Measurements from ENCODE around the gene PMM1.
A peak's percentile ranks its signal among the peaks of the same experiment; 100 is the strongest.
"Not testable (repeated sequence)": the region's sequence is repeated elsewhere in the genome, so short reads cannot be mapped to it uniquely, and the experiment has no call there.

Gene PMM1
- 10.6 to 18.3 reads per million in 2 donors for total RNA-seq

DNA sequence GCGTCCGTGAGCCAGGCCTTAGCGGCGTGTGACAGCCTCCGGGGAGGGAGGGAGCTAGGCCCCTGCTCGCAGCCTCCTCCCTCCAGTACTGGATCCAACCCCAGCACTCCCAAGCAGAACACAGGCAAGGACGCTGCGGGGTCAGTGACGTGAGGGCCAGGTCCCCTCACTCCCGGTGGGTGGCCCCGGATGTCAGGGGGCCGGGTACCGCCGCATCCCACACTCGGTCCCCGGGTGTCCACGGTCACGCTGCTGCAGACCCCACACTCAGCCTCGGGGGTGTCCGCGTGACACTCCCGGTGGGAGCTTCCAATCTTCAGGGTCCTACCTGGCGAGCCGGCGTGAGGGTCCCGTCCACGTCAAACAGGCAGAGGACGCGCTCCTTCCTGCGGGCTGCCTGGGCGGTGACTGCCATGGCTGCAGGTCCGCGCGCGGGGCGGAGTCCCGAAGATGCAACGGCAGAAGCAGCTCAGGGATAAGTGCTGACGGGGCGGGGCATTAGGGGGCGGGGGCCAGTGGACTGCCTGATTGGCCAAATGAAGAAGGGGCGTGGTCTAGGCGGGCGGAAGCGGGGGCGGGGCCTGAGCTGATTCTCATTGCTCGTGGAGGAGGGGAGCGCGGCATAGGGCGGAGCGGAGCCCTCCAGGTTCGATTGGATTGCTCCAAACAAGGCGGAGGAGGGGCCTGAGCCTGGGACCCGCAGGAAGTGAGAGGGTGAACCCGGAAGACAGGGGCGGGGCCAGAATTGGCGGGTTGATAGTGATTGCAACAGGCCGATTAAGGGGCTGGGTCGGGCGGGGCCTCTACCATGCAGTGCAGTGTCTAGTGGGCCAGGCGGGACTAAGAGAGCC lies at the start of gene PMM1:
TSS of gene PMM1 (minus strand) at position 450 of the 851 bp plus-strand sequence. CDS start at position 415, 35 bp downstream.
- DNase-seq, result peak; percentile 100

DNA sequence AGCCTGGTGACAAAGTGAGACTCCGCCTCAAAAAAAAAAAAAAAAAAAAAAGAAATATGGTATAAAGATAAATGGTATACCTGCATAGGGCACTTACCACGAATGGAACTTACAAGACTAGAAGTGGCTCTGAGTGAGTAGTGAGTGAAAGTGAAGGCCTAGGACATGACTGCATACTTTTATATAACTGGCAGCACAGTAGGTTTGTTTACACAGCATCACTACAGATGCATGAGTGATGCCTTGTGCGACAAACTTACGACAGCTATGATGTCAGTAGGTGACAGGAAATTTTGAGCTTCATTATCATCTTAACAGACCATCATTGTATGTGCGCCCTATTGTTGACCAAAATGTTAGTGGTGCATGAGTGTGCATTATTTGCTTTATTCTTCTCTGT lies 49.1 kb upstream of the PMM1 start:
- no peak for DNase-seq

DNA sequence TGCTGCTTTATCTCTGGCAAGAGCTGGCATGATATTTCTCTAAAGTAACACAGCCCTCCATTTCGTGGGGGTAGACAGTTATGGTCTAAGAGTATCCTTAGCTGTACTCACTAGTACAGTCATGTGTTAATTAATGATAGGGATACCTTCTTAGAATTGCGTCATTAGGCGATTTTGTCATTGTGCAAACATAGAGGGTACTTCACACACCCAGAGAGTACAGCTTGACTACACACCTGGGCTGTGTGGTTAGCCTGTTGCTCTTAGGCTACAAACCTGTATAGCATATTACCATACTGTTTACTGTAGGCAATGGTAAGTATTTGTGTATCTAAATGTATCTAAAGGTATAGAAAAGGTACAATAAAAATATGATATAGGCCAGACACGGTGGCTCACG lies 48.5 kb upstream of the PMM1 start:
- DNase-seq, result no peak

DNA sequence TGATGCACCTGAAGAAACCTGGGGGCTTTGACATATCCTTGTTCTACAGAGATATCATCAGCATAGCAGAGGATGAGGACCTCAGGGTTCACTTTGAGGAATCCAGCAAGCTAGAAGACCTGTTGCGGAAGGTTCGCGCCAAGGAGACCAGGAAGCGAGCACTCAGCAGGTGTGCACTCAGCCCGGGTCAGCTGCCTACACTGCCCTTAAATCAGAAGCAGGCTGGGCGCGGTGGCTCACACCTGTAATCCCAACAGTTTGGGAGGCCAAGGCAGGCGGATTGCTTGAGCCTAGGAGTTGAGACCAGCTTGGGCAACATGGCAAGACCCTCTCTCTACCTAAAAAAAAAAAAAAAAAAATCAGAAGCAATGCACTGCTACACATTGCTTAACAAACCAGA lies 48.0 kb upstream of the PMM1 start:
- not testable (repeated sequence) for DNase-seq

DNA sequence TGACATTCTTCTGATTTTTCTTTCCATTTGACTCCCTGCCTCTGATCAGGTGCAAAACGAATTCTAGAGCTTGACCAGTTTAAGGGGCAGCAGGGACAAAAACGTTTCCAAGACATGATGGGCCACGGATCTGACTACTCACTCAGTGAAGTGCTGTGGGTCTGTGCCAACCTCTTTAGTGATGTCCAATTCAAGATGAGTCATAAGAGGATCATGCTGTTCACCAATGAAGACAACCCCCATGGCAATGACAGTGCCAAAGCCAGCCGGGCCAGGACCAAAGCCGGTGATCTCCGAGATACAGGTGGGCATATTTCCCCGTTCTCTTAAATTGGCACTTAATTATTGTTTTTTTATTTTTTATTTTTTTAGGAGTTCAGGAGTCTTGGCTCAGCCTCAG lies 46.8 kb upstream of the PMM1 start:
- no peak for DNase-seq

DNA sequence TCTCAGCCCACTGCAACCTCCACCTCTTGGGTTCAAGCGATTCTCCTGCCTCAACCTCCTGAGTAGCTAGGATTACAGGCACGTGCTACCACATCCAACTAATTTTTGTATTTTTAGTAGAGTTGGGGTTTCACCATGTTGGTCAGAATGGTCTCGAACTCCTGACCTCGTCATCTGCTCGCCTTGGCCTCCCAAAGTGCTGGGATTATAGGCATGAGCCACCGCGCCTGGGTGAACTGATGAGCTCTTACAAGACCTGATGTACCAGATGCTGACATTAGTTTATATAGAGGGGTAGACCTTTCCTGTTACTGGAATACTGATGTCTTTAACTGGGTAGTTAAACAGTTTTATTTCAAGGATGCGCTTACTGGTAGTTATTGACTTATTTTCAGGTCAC lies 45.0 kb upstream of the PMM1 start:
- not testable (repeated sequence) for DNase-seq

DNA sequence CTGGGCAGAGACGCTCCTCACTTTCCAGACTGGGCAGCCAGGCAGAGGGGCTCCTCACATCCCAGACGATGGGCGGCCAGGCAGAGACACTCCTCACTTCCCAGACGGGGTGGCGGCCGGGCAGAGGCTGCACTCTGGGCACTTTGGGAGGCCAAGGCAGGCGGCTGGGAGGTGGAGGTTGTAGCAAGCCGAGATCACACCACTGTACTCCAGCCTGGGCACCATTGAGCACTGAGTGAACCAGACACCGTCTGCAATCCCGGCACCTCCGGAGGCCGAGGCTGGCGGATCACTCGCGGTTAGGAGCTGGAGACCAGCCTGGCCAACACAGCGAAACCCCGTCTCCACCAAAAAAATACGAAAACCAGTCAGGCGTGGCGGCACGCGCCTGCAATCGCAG lies 42.0 kb upstream of the PMM1 start:
- not testable (repeated sequence) for DNase-seq

DNA sequence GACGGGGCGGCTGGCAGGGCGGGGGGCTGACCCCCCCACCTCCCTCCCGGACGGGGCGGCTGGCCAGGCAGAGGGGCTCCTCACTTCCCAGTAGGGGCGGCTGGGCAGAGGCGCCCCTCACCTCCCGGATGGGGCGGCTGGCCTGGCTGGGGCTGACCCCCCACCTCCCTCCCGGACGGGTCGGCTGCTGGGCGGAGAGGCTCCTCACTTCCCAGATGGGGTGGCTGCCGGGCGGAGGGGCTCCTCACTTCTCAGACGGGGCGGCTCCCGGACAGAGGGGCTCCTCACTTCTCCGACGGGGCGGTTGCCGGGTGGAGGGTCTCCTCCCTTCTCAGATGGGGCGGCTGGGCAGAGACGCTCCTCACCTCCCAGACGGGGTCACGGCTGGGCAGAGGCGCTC lies 41.5 kb upstream of the PMM1 start:
- DNase-seq, result not testable (repeated sequence)

DNA sequence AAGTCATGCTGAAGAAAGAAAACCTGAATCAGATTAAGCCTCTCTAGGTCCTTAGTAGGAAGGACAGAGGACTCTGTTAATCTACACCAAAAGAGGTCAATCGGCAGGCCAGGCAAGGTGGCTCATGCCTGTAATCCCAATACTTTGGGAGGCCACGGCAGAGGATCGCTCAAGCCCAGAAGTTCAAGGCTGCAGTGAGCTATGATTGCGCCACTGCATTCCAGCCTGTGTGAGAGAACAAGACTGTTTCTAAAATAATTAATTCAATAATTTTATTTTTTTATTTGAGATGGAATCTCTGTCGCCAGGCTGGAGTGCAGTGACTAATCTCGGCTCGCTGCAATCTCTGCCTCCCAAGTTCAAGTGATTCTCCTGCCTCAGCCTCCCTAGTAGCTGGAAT lies 35.9 kb upstream of the PMM1 start:
- DNase-seq, result no peak

DNA sequence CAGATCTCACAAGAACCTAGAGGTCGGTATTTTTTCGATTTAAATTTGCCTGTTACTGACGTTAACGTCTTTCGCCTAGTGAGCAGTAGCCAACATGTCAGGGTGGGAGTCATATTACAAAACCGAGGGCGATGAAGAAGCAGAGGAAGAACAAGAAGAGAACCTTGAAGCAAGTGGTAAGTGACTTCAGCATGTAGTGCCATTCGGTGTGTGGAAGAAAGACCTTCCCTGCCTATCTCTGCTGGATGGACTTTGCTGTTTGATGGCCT lies 32.2 kb upstream of the PMM1 start:
- DNase-seq, result no peak

DNA sequence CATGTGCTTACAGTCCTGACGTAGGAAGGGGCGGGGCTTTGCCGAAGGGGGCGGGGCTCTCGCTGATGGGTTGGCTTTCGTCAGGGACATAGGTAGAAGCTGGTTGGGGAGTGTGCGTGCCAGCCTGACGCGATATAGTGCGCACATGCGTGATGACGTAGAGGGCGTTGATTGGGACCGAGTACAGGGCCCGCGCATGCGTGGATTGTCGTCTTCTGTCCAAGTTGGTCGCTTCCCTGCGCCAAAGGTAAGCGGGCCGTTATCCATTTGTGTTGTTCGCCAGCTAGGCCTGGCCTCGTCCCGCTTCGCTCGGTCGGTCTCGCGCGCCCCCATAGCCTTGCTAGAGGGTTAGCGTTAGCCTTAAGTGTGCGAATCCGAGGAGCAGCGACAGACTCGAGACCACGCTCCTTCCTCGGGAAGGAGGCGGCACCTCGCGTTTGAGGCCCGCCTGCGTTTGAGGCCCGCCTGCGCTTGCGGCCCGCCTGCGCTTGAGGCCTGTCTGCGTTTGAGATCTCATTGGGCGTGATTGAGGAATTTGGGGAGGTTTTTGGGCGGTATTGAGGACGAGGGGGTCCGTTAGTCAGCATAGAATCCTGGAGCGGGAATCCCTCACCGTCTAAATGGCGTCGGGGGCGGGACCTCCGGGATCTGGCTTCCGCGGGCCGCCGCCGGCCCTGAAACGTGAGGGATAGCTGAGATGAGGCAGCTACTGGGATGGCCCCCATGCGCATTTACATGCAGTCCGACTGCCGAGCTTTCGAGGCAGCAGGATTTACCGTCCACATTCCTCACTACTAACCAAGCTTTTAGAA lies 31.7 kb upstream of the PMM1 start, which contains the start of gene XRCC6:
TSS of gene XRCC6 (plus strand) at position 197 of the 812 bp plus-strand sequence. CDS start 710 bp downstream, outside the sequence.
- DNase-seq, result peak; percentile 99 to 100 (median 99)

DNA sequence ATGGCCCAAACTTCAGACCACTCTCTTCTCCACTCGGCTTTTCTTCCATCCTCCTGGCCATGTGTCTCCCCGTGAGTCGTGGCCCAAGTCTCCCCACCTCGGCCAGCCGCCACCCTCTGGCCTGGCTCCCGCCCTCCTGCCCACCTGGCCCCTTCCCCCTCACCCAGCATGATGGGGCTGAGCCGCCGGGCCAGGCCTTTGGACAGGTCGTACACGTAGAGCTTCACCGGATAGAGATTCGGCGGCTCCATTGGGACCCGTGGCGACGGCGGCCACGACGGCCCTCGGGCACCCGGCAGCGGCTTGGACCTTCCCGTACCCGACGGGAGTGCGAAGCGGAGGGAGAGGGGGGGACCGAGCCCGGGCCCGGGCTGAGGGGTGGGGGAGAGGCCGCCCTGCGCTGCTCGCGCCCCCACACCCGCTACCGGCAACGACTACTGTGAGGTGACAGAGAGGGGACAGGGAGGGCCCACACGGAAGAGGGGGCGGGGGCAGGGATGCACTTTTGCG lies 31.0 kb upstream of the PMM1 start, which contains the start of gene DESI1:
TSS of gene DESI1 (minus strand) at position 455 of the 510 bp plus-strand sequence. CDS start at position 251, 204 bp downstream.
- no peak for DNase-seq

DNA sequence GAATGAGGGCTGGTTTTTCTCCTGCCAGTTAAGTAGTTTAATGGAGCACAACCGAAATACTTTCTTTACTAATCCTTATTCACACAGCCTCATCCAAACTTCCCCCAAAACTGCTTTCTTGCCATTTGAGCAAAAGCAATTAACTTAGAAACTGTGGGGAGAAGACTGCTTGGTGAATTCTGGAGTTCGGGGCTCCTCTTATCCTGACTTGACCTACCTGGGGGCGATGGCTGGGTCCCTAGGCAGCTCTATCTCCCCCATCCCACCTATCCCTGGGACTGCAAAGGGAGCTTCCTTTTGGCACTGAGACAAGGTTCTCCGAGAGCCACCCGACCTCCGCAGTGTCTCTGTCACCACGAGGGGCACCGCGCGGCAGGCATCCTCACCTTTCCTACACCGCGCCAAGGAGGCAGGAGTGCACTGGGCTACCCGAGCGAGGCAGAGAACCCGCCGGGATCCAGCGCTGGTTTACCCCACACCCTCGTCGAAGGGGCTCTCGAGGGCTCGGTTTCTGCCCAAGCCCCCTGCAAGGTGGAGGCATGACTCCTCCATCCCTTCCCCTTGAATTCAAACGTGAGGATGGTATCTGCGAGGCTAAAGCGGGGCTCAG lies 30.4 kb upstream of the PMM1 start:
- DNase-seq, result peak; percentile 13 to 54 (median 29)

DNA sequence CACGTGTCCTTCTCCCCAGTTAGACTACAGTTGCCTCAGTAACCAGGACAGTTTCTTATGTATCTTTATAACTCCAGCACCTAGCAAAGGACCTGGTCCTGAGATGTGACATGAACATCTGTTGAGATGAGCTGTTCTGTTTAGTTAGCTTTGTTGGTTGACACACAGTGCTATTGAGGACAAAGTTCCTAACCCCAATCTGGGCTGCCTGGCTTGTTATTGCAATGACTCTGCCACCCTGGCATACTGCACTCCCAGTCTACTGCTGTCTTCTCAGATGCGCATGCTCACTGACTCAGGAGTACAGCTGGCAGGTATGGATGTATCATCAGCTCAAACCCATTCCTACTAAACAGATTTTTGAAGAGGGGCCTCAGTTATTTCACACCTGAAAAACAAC lies 23.8 kb upstream of the PMM1 start:
- DNase-seq, result no peak

DNA sequence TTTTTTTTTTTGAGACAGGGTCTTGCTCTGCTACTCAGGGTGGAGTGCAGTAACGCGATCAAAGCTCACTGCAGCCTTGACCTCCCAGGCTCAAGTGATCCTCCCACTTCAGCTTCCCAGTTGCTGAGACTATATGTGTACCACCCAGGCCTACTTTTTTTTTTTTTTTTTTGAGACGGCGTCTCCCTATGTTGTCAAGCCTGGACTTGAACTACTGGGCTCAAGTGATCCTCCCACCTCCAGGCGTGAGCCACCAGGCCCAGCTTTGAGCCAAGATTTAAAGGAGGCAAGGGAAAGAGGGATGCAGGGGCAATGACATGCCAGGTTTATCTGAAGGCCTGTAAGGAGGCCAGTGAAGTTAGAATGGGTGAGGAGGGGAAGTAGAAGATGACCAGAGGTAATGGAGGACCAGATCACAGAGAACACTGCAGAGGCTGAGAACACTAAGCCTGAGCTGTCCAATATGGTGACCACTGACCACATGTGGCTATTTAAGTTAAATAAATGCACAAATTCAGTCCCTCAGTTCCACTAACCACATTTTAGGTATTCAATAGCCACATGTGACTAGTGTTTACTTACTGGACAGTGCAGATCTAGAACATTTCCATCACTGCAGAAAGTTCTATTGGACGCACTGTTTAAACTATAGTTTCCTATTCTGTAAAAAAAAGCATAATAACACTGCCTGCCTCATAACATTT lies 23.1 kb upstream of the PMM1 start:
- no peak for DNase-seq

DNA sequence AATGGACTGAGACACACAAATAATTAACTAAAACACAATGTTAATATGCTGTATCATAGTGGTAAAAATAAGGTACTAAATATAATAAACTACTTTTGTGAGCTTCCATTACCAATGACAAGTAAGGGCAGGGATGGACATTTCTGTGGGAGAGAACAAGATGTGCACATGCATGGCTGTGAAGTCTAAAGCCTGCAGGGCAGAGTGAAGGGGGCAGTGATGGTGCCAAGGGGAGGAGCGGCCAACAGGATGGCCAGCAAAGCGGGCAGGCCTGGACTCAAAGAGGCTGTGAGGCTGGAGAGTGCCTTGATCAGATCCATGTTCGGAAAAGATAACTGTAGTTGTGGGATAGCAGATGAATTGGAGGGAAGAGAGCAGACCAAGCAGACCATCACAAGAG lies 18.7 kb upstream of the PMM1 start:
- DNase-seq, result no peak

DNA sequence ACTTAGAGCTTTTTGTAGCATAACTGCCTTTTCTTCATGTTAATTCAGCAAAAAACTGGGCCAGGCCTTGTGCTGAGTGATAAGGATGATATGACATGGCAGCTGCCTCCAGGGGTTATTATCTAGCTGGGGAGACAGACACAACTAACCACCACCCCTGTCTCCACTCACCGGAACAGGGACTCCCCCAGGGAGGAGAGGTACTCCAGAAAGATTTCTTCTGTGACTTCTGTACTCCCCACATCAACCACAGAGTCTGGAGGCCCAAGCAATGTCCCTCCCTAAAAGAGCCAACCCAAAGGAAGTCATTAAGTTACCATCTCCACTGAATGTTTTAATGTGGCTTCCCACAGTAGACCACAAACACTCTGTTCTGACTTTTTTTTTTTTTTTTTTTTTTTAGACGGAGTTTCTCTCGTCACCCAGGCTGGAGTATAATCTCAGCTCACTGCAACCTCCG lies 14.3 kb upstream of the PMM1 start:
- peak in 4 of 5 experiments; percentile 53 to 96 (median 72) for DNase-seq

DNA sequence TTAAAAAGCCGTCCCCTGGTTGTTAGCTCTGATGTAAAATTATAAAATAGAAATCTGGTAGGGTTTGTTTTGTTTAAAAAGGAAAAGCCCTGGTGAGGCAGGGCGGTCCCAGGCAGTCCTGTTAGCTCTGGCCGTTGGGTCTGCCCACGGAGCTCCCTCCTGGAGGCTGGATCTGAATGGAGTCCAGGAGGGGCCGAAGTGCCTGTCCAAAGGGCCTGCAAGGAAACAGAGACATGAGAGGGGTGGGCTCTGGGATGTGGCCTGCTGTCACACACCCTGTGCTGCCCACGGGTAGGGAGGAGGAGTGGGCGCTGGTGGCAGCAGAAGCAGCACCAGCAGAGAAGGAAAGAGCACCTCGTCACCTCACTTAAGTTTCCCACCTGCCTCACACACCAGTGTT lies 11.3 kb upstream of the PMM1 start:
- no peak for DNase-seq

DNA sequence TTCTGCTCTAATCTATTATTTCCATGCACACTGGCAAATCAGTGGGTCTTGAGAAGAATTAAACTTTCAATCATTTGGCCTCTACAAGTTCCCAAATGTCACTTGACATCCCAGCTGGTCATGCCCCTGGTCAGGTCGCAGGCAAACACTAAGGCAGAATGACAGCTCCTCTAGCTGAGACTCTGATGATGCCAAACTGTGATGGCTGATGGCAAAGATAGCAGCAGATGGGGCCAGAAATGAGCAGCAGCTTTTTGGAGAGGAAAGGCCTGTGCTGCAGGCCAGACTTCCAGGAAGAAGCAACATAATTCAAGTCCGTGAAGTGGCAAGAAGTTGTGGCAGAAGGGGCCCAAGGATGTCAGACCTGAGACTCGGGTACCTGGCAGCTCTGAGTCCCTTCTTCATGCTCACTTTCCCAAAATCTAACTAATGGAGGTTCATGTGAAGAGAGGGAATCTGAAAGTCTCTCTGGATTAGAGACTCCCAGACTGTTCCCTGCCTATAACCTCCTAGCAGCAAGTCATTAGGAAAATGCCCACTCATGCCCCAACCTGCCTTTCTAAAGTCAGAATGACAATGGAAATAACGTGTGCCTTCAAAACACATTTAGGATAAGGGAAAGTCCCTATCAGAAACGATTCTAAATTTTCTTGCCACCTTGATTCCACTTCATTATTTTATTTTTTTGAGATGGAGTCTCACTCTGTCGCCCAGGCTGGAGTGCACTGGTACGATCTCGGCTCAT lies 9.4 kb upstream of the PMM1 start:
- no peak for DNase-seq

DNA sequence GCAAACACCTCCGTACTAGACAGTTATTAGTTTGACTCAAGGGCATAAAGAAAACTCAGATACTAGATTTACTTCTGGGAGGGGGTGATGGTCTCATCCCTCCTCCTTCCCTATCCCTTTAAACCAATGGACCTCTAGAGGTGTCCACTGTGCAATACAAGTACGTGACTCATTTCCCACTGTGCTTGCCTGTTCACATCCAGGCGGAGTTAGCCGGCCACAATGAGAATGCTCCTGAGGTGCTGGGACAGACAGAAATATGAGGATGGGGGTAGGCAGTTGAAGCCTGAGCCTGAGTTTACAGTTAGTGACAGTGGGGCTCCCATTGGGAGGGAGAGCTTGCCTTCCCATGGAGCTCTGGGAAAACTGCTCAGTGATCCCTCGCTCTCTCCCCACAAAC lies 8.4 kb upstream of the PMM1 start:
- no peak for DNase-seq

DNA sequence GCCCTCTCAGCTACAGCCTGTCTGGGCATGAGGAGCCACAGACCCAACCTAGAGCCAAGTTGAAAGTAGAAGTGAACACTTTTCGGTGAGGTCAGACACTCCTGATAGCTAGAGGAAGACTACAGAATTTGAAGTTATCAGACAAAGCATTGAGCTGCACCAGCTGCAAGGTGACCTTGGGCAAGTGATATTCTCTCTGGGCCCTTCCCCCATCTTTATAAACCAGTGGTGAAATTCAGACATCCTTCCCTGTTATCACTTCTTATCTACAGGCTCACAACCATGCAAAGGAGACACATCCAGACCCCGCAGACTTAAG lies 8.0 kb upstream of the PMM1 start:
- DNase-seq, result no peak

All from T-helper 2 cell (primary cell).